Amygdala (tissue), 56 donors: Measurements from ENCODE around the gene MKNK2.
A peak's percentile ranks its signal among the peaks of the same experiment; 100 is the strongest.

ENCODE experiments used
- DNase-seq, 56 donors: peaks; one replicate each; lab custom pipeline; 2025; lab: John Stamatoyannopoulos, UW

Gene MKNK2

GRCh38 chr19:2059422-2060201 is 8.6 kb upstream of the MKNK2 start:
- DNase-seq: peak in 34 of 56 donors; percentile 6 to 83 (median 50)

GRCh38 chr19:2058570-2059421 is 7.8 kb upstream of the MKNK2 start:
- no peak for DNase-seq

- DNase-seq: no peak
Measured at GRCh38 chr19:2057484-2058469, 6.7 kb upstream of the MKNK2 start.

GRCh38 chr19:2056837-2057192 is 5.8 kb upstream of the MKNK2 start:
- no peak for DNase-seq

- peak in 2 of 56 donors; percentile 38 to 40 for DNase-seq
Measured at GRCh38 chr19:2055931-2056836, 5.1 kb upstream of the MKNK2 start.

GRCh38 chr19:2054763-2055162 is 3.7 kb upstream of the MKNK2 start:
- DNase-seq: no peak

- peak in 12 of 56 donors; percentile 8 to 69 (median 36) for DNase-seq
Measured at GRCh38 chr19:2053601-2054389, 2.8 kb upstream of the MKNK2 start.

GRCh38 chr19:2051773-2052704 is 995 bp upstream of the MKNK2 start:
- peak in 9 of 56 donors; percentile 11 to 60 (median 42) for DNase-seq

GRCh38 chr19:2050349-2050990 is 574 bp downstream of the MKNK2 start:
- peak in 3 of 56 donors; percentile 52 to 59 (median 57) for DNase-seq

- DNase-seq: peak in 49 of 56 donors; percentile 17 to 95 (median 60)
Measured at GRCh38 chr19:2049741-2050348, 1.2 kb downstream of the MKNK2 start.

GRCh38 chr19:2048959-2049740 is 1.9 kb downstream of the MKNK2 start:
- peak in 20 of 56 donors; percentile 44 to 95 (median 68) for DNase-seq

- peak in 1 of 56 donors; percentile 60 for DNase-seq
Measured at GRCh38 chr19:2048104-2048958, 2.7 kb downstream of the MKNK2 start.

GRCh38 chr19:2047449-2048103 is 3.5 kb downstream of the MKNK2 start:
- peak in 3 of 56 donors; percentile 35 to 50 (median 47) for DNase-seq

GRCh38 chr19:2047076-2047448 is 4.0 kb downstream of the MKNK2 start:
- no peak for DNase-seq
